HEK293 (cell line): Measurements from ENCODE around the gene WBP1.

Source experiments
- AEBP2 ChIP-seq: fragments of 450-650 bp; formaldehyde crosslinking; IDR thresholded peaks from 2 replicates; pipeline ENCODE4 v1.5.1; 2016; ENCODE audit warnings: missing biosample characterization, missing genetic modification characterization, borderline replicate concordance
- INSM2 ChIP-seq: fragments of 450-650 bp; formaldehyde crosslinking; IDR thresholded peaks from 2 replicates; pipeline ENCODE4 v1.5.1; 2016; ENCODE audit warnings: missing biosample characterization, missing genetic modification characterization
- KLF17 ChIP-seq: fragments of 450-650 bp; formaldehyde crosslinking; IDR thresholded peaks from 2 replicates; pipeline ENCODE4 v1.5.1; 2016; ENCODE audit warnings: missing biosample characterization, missing genetic modification characterization
- PRDM6 ChIP-seq: fragments of 450-650 bp; formaldehyde crosslinking; IDR thresholded peaks from 2 replicates; pipeline ENCODE4 v1.5.1; 2017; ENCODE audit warnings: missing biosample characterization, missing genetic modification characterization
- TRIM28 ChIP-seq: IDR thresholded peaks from 2 replicates; pipeline ENCODE4 v1.6.1; 2011; ENCODE audit warnings: low read length, control low read depth, borderline replicate concordance
- ZBTB17 ChIP-seq: fragments of 450-650 bp; formaldehyde crosslinking; IDR thresholded peaks from 2 replicates; pipeline ENCODE4 v1.5.1; 2016; ENCODE audit warnings: missing biosample characterization, missing genetic modification characterization
- ZBTB21 ChIP-seq: fragments of 450-650 bp; formaldehyde crosslinking; IDR thresholded peaks from 2 replicates; pipeline ENCODE4 v1.5.1; 2017; ENCODE audit warnings: missing biosample characterization, missing genetic modification characterization
- ZBTB26 ChIP-seq: fragments of 450-650 bp; formaldehyde crosslinking; optimal IDR thresholded peaks from 2 replicates; pipeline ENCODE3; 2016; ENCODE audit warnings: missing biosample characterization, mild to moderate bottlenecking, missing genetic modification characterization
- ZBTB44 ChIP-seq: fragments of 450-650 bp; IDR thresholded peaks from 2 replicates; pipeline ENCODE4 v1.5.1; 2018; ENCODE audit warnings: missing biosample characterization, mild to moderate bottlenecking, missing genetic modification characterization
- ZBTB6 ChIP-seq: fragments of 450-650 bp; formaldehyde crosslinking; IDR thresholded peaks from 2 replicates; pipeline ENCODE4 v1.5.1; 2017; ENCODE audit warnings: missing biosample characterization, missing genetic modification characterization
- ZEB2 ChIP-seq: fragments of 450-650 bp; formaldehyde crosslinking; IDR thresholded peaks from 2 replicates; pipeline ENCODE4 v1.5.1; 2016; ENCODE audit warnings: missing biosample characterization, missing genetic modification characterization
- ZNF2 ChIP-seq: fragments of 450-650 bp; formaldehyde crosslinking; IDR thresholded peaks from 2 replicates; pipeline ENCODE4 v1.5.1; 2016; ENCODE audit warnings: missing biosample characterization, missing genetic modification characterization
- ZNF239 ChIP-seq: fragments of 450-650 bp; formaldehyde crosslinking; IDR thresholded peaks from 2 replicates; pipeline ENCODE4 v1.5.1; 2016; ENCODE audit warnings: missing biosample characterization, missing genetic modification characterization
- ZNF362 ChIP-seq: fragments of 450-650 bp; formaldehyde crosslinking; IDR thresholded peaks from 2 replicates; pipeline ENCODE4 v1.5.1; 2016; ENCODE audit warnings: missing biosample characterization, missing genetic modification characterization
- ZNF558 ChIP-seq: fragments of 450-650 bp; formaldehyde crosslinking; IDR thresholded peaks from 2 replicates; pipeline ENCODE4 v1.5.1; 2016; ENCODE audit warnings: missing biosample characterization, missing genetic modification characterization
- ZNF580 ChIP-seq: fragments of 450-650 bp; formaldehyde crosslinking; IDR thresholded peaks from 2 replicates; pipeline ENCODE4 v1.5.1; 2016; ENCODE audit warnings: missing biosample characterization, missing genetic modification characterization
- ZNF610 ChIP-seq: fragments of 450-650 bp; formaldehyde crosslinking; IDR thresholded peaks from 2 replicates; pipeline ENCODE4 v1.5.1; 2016; ENCODE audit warnings: missing biosample characterization, missing genetic modification characterization, borderline replicate concordance
- ZNF629 ChIP-seq: fragments of 450-650 bp; formaldehyde crosslinking; IDR thresholded peaks from 2 replicates; pipeline ENCODE4 v1.5.1; 2017; ENCODE audit warnings: missing biosample characterization, missing genetic modification characterization
- ZNF664 ChIP-seq: fragments of 450-650 bp; formaldehyde crosslinking; IDR thresholded peaks from 2 replicates; pipeline ENCODE4 v1.5.1; 2016; ENCODE audit warnings: missing biosample characterization, missing genetic modification characterization
- ZSCAN18 ChIP-seq: fragments of 450-650 bp; formaldehyde crosslinking; IDR thresholded peaks from 2 replicates; pipeline ENCODE4 v1.5.1; 2016; ENCODE audit warnings: missing biosample characterization, missing genetic modification characterization
- ZSCAN23 ChIP-seq: fragments of 450-650 bp; formaldehyde crosslinking; IDR thresholded peaks from 2 replicates; pipeline ENCODE4 v1.5.1; 2016; ENCODE audit warnings: missing biosample characterization, missing genetic modification characterization
- ZSCAN30 ChIP-seq: fragments of 450-650 bp; IDR thresholded peaks from 2 replicates; pipeline ENCODE4 v1.5.1; 2018; ENCODE audit warnings: missing biosample characterization, mild to moderate bottlenecking, missing genetic modification characterization, moderate library complexity

WBP1 gene

GRCh38 chr2:74454654-74455511 lies 3.4 kb upstream of the WBP1 start, which contains the start of gene INO80B (continued):
- peak; percentile 76 for TF ChIP-seq INSM2 (tag by site-specific recombination)
- peak; percentile 83 for TF ChIP-seq ZNF629
- peak; percentile 56; the same call in 1 of the 2 replicates for TF ChIP-seq ZBTB44
- TF ChIP-seq ZBTB17 (tag by site-specific recombination) = peak; percentile 96
- TF ChIP-seq TRIM28 = peak; percentile 97
- TF ChIP-seq ZNF610 = peak; percentile 65; the same call in 1 of the 2 replicates
- no peak for TF ChIP-seq ZNF239
- no peak; the same call in 1 of the 2 replicates for TF ChIP-seq ZNF664 (tag by site-specific recombination)
- peak; percentile 82 for TF ChIP-seq ZEB2 (tag by site-specific recombination)
- 0 out of 2 replicates have a peak, but pooled peaks have one; percentile 23 for TF ChIP-seq ZSCAN23 (tag by site-specific recombination)
- peak; percentile 77; the same call in 1 of the 2 replicates for TF ChIP-seq ZSCAN18 (tag by site-specific recombination)
- TF ChIP-seq ZNF580 = peak; percentile 97
- no peak for TF ChIP-seq AEBP2 (tag by site-specific recombination)
- peak; percentile 72; the same call in 1 of the 2 replicates for TF ChIP-seq ZBTB21 (tag by site-specific recombination)
- TF ChIP-seq ZSCAN30 (tag by site-specific recombination) = peak; percentile 41; the same call in 1 of the 2 replicates
- no peak for TF ChIP-seq PRDM6
- TF ChIP-seq ZNF558 (tag by site-specific recombination) = peak; percentile 31; the same call in 1 of the 2 replicates
- peak; percentile 99 for TF ChIP-seq KLF17 (tag by site-specific recombination)
- TF ChIP-seq ZBTB26 (tag by site-specific recombination) = peak; percentile 36
- TF ChIP-seq ZNF2 (tag by site-specific recombination) = peak; percentile 71
- TF ChIP-seq ZBTB6 = peak; percentile 92
- peak; percentile 48; the same call in 1 of the 2 replicates for TF ChIP-seq ZNF362 (tag by site-specific recombination)
